GM23338 (cell line): Measurements from ENCODE around the gene CLDN3. TPM values are rescaled to one million over a fixed set of nuclear protein-coding genes. Genes with fewer than 3 reads are reported as not detected.

Experiments used
- ATAC-seq: fragments of 200-7000 bp; cut with Tn5 transposase; 3 replicates; pipeline ENCODE4 v1.9.1; 2020
- DNase-seq: peaks from one replicate; pipeline ENCODE4 v3.0.0-alpha.2; 2015; ENCODE audit warnings: low spot score
- H2AFZ ChIP-seq: fragments of 200-600 bp; sonication (generic); 2 replicates; pipeline ENCODE4 v1.8.0; 2016; ENCODE audit warnings: antibody characterized with exemption, mild to moderate bottlenecking, moderate library complexity
- H3F3A ChIP-seq: fragments of 200-600 bp; sonication (generic); replicated peaks from 2 replicates; pipeline ENCODE4 v1.8.0; 2017; ENCODE audit warnings: antibody characterized with exemption, mixed run types, low read depth
- H3K27ac ChIP-seq: fragments of 200-600 bp; sonication (generic); 2 replicates; pipeline ENCODE4 v1.6.1; 2016; ENCODE audit warnings: low read depth
- H3K27me3 ChIP-seq: fragments of 200-600 bp; sonication (generic); 2 replicates; pipeline ENCODE4 v1.8.0; 2016; ENCODE audit warnings: mild to moderate bottlenecking, mixed run types, moderate library complexity; ENCODE audit not compliant: insufficient read depth
- H3K36me3 ChIP-seq: fragments of 200-600 bp; sonication (generic); 2 replicates; pipeline ENCODE4 v1.8.0; 2016; ENCODE audit warnings: mild to moderate bottlenecking; ENCODE audit not compliant: insufficient read depth
- H3K4me1 ChIP-seq: fragments of 200-600 bp; sonication (generic); 2 replicates; pipeline ENCODE4 v1.8.0; 2016; ENCODE audit warnings: mild to moderate bottlenecking, moderate library complexity; ENCODE audit not compliant: insufficient read depth
- H3K4me2 ChIP-seq: fragments of 200-600 bp; sonication (generic); 2 replicates; pipeline ENCODE4 v1.7.1; 2017; ENCODE audit warnings: mixed run types
- H3K4me3 ChIP-seq: fragments of 200-600 bp; sonication (generic); 2 replicates; pipeline ENCODE4 v1.6.1; 2016; ENCODE audit warnings: mixed run types
- H3K79me2 ChIP-seq: fragments of 200-600 bp; sonication (generic); replicated peaks from 2 replicates; pipeline ENCODE4 v1.8.0; 2017; ENCODE audit warnings: mild to moderate bottlenecking; ENCODE audit not compliant: insufficient read depth
- H3K9me2 ChIP-seq: fragments of 200-600 bp; sonication (generic); 2 replicates; pipeline ENCODE4 v1.8.0; 2017; ENCODE audit not compliant: insufficient read depth
- H4K20me1 ChIP-seq: fragments of 200-600 bp; sonication (generic); replicated peaks from 2 replicates; pipeline ENCODE4 v1.8.0; 2017; ENCODE audit warnings: mild to moderate bottlenecking; ENCODE audit not compliant: insufficient read depth
- H3K27ac Mint-ChIP-seq: 2 replicates; pipeline ENCODE4 v1.8.0; 2020; ENCODE audit warnings: inconsistent platforms, mild to moderate bottlenecking, moderate library complexity, mixed read lengths
- H3K27me3 Mint-ChIP-seq: 3 replicates; pipeline ENCODE4 v1.8.0; 2022; ENCODE audit warnings: low read depth, mild to moderate bottlenecking, moderate library complexity, mixed read lengths, inconsistent platforms; ENCODE audit not compliant: insufficient read depth, poor library complexity
- H3K36me3 Mint-ChIP-seq: 3 replicates; pipeline ENCODE4 v1.8.0; 2021; ENCODE audit warnings: low read depth, mild to moderate bottlenecking, inconsistent platforms, moderate library complexity, mixed read lengths
- H3K4me1 Mint-ChIP-seq: 3 replicates; pipeline ENCODE4 v1.8.0; 2020; ENCODE audit warnings: mild to moderate bottlenecking, inconsistent platforms, mixed read lengths
- H3K4me3 Mint-ChIP-seq: 3 replicates; pipeline ENCODE4 v1.8.0; 2021; ENCODE audit warnings: moderate library complexity, mild to moderate bottlenecking, inconsistent platforms, mixed read lengths
- H3K9me3 Mint-ChIP-seq: 3 replicates; pipeline ENCODE4 v1.8.0; 2020; ENCODE audit warnings: moderate library complexity, mild to moderate bottlenecking, inconsistent platforms, mixed read lengths
- CREB1 ChIP-seq: fragments of 250-450 bp; sonication (Bioruptor Pico); IDR thresholded peaks from 2 replicates; pipeline ENCODE4 v1.5.0; 2020; ENCODE audit warnings: low read depth, mild to moderate bottlenecking, moderate library complexity
- NANOG ChIP-seq: IDR thresholded peaks from 2 replicates; pipeline ENCODE4 v1.6.1; 2016; ENCODE audit warnings: antibody characterized with exemption, borderline replicate concordance
- POLR2AphosphoS5 ChIP-seq: IDR thresholded peaks from 2 replicates; pipeline ENCODE4 v1.6.1; 2016; ENCODE audit warnings: antibody characterized with exemption, low read depth
- STAT1 ChIP-seq: IDR thresholded peaks from one replicate; pipeline ENCODE4 v1.6.1; 2016; ENCODE audit warnings: antibody characterized with exemption; ENCODE audit not compliant: unreplicated experiment
- ZNF114 ChIP-seq: fragments of 250-450 bp; sonication (Bioruptor Pico); IDR thresholded peaks from 2 replicates; pipeline ENCODE4 v1.5.0; 2020; ENCODE audit warnings: mild to moderate bottlenecking, moderate library complexity
- ZNF331 ChIP-seq: fragments of 250-450 bp; sonication (Bioruptor Pico); IDR thresholded peaks from 2 replicates; pipeline ENCODE4 v1.5.0; 2020; ENCODE audit warnings: low read depth, mild to moderate bottlenecking, moderate library complexity
- polyA plus RNA-seq: library from polyadenylated mRNA; unstranded; fragments of >200 nt; fragmentation: Nextera tagmentation; extraction: Ambion mirVana; gene quantifications from 2 replicates; pipeline ENCODE4 v1.2.1, GENCODE V29; 2016
- total RNA-seq: library from RNA; depleted of rRNA; stranded (reverse); fragments of >200 nt; shearing (Covaris generic); gene quantifications from 2 replicates; pipeline ENCODE4 v1.2.3, GENCODE V29; 2014
- TF ChIP-seq, protein P1 (sequence below): IDR thresholded peaks from one replicate; pipeline ENCODE4 v1.6.1; 2018; ENCODE audit warnings: antibody characterized with exemption; ENCODE audit not compliant: unreplicated experiment
- TF ChIP-seq, protein P2 (sequence below): fragments of 250-450 bp; sonication (Bioruptor Pico); IDR thresholded peaks from 2 replicates; pipeline ENCODE4 v1.5.0; 2020; ENCODE audit warnings: mild to moderate bottlenecking, moderate library complexity
- TF ChIP-seq, protein P3 (sequence below): IDR thresholded peaks from 2 replicates; pipeline ENCODE4 v1.6.1; 2016; ENCODE audit warnings: antibody characterized with exemption

CLDN3 gene
- total and polyA plus RNA-seq, 2 experiments from 2014 or later: 20.1 to 27.7 TPM

DNA sequence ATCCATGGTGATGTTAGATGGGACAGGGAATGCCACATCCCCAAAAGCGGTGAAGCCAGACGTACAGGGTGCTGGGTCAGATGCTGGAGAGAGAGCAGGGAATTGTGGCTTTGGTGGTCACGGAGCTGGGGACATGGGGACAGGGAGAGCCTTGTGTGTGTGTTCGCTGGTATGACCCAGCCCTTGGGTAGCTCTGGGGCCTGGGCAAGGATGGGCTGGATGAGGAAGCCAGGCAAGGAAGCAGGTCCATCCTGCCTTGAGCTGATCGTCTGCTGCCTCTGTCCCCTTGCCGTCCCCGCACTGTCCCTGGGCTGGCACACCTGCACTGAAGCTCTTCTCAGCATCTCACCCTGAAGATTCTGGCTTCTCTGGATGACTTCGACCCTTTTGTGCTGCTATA is 45.4 kb upstream of the CLDN3 start:
- no peak overlapping the region for H3K27ac ChIP-seq
- no peaks in the 10 kb centered on the region for H3K9me2 ChIP-seq
- H3K4me2 ChIP-seq: no peak overlapping the region
- H2AFZ ChIP-seq: no peak overlapping the region
- no peaks in the 10 kb centered on the region for H3K27me3 ChIP-seq
- Mint-ChIP-seq H3K4me3 (no peak overlapping the region), H3K27ac (no peak overlapping the region), H3K4me1 (peaks cover 7% of the 10 kb centered on the region), H3K9me3 (peaks cover 2% of the 10 kb centered on the region; the same call in 1 of the 3 replicates), H3K27me3 (peaks cover 9% of the 10 kb centered on the region), H3K36me3 (no peaks in the 10 kb centered on the region)
- H3K4me3 ChIP-seq: no peak overlapping the region
- no peaks in the 10 kb centered on the region for H3K4me1 ChIP-seq
- no peaks in the 10 kb centered on the region for H3K36me3 ChIP-seq
- no peaks in the 10 kb centered on the region for H3K79me2 ChIP-seq
- H4K20me1 ChIP-seq: no peaks in the 10 kb centered on the region
- ATAC-seq (no peak), DNase-seq (no peak)
- H3F3A ChIP-seq: no peaks in the 10 kb centered on the region
- TF ChIP-seq, protein P1, sequence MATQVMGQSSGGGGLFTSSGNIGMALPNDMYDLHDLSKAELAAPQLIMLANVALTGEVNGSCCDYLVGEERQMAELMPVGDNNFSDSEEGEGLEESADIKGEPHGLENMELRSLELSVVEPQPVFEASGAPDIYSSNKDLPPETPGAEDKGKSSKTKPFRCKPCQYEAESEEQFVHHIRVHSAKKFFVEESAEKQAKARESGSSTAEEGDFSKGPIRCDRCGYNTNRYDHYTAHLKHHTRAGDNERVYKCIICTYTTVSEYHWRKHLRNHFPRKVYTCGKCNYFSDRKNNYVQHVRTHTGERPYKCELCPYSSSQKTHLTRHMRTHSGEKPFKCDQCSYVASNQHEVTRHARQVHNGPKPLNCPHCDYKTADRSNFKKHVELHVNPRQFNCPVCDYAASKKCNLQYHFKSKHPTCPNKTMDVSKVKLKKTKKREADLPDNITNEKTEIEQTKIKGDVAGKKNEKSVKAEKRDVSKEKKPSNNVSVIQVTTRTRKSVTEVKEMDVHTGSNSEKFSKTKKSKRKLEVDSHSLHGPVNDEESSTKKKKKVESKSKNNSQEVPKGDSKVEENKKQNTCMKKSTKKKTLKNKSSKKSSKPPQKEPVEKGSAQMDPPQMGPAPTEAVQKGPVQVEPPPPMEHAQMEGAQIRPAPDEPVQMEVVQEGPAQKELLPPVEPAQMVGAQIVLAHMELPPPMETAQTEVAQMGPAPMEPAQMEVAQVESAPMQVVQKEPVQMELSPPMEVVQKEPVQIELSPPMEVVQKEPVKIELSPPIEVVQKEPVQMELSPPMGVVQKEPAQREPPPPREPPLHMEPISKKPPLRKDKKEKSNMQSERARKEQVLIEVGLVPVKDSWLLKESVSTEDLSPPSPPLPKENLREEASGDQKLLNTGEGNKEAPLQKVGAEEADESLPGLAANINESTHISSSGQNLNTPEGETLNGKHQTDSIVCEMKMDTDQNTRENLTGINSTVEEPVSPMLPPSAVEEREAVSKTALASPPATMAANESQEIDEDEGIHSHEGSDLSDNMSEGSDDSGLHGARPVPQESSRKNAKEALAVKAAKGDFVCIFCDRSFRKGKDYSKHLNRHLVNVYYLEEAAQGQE: no peak
- TF ChIP-seq POLR2AphosphoS5: no peak
- no peak for TF ChIP-seq ZNF331 (CRISPR knock-in tag)
- TF ChIP-seq, protein P2, sequence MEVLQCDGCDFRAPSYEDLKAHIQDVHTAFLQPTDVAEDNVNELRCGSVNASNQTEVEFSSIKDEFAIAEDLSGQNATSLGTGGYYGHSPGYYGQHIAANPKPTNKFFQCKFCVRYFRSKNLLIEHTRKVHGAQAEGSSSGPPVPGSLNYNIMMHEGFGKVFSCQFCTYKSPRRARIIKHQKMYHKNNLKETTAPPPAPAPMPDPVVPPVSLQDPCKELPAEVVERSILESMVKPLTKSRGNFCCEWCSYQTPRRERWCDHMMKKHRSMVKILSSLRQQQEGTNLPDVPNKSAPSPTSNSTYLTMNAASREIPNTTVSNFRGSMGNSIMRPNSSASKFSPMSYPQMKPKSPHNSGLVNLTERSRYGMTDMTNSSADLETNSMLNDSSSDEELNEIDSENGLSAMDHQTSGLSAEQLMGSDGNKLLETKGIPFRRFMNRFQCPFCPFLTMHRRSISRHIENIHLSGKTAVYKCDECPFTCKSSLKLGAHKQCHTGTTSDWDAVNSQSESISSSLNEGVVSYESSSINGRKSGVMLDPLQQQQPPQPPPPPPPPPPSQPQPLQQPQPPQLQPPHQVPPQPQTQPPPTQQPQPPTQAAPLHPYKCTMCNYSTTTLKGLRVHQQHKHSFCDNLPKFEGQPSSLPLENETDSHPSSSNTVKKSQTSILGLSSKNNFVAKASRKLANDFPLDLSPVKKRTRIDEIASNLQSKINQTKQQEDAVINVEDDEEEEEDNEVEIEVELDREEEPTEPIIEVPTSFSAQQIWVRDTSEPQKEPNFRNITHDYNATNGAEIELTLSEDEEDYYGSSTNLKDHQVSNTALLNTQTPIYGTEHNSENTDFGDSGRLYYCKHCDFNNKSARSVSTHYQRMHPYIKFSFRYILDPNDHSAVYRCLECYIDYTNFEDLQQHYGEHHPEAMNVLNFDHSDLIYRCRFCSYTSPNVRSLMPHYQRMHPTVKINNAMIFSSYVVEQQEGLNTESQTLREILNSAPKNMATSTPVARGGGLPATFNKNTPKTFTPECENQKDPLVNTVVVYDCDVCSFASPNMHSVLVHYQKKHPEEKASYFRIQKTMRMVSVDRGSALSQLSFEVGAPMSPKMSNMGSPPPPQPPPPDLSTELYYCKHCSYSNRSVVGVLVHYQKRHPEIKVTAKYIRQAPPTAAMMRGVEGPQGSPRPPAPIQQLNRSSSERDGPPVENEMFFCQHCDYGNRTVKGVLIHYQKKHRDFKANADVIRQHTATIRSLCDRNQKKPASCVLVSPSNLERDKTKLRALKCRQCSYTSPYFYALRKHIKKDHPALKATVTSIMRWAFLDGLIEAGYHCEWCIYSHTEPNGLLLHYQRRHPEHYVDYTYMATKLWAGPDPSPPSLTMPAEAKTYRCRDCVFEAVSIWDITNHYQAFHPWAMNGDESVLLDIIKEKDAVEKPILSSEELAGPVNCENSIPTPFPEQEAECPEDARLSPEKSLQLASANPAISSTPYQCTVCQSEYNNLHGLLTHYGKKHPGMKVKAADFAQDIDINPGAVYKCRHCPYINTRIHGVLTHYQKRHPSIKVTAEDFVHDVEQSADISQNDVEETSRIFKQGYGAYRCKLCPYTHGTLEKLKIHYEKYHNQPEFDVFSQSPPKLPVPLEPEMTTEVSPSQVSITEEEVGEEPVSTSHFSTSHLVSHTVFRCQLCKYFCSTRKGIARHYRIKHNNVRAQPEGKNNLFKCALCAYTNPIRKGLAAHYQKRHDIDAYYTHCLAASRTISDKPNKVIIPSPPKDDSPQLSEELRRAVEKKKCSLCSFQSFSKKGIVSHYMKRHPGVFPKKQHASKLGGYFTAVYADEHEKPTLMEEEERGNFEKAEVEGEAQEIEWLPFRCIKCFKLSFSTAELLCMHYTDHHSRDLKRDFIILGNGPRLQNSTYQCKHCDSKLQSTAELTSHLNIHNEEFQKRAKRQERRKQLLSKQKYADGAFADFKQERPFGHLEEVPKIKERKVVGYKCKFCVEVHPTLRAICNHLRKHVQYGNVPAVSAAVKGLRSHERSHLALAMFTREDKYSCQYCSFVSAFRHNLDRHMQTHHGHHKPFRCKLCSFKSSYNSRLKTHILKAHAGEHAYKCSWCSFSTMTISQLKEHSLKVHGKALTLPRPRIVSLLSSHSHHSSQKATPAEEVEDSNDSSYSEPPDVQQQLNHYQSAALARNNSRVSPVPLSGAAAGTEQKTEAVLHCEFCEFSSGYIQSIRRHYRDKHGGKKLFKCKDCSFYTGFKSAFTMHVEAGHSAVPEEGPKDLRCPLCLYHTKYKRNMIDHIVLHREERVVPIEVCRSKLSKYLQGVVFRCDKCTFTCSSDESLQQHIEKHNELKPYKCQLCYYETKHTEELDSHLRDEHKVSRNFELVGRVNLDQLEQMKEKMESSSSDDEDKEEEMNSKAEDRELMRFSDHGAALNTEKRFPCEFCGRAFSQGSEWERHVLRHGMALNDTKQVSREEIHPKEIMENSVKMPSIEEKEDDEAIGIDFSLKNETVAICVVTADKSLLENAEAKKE (CRISPR knock-in tag): no peak
- TF ChIP-seq, protein P3, sequence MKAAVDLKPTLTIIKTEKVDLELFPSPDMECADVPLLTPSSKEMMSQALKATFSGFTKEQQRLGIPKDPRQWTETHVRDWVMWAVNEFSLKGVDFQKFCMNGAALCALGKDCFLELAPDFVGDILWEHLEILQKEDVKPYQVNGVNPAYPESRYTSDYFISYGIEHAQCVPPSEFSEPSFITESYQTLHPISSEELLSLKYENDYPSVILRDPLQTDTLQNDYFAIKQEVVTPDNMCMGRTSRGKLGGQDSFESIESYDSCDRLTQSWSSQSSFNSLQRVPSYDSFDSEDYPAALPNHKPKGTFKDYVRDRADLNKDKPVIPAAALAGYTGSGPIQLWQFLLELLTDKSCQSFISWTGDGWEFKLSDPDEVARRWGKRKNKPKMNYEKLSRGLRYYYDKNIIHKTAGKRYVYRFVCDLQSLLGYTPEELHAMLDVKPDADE: no peak
- no peak for TF ChIP-seq STAT1
- no peak for TF ChIP-seq NANOG
- TF ChIP-seq ZNF114 (CRISPR knock-in tag): no peak
- no peak for TF ChIP-seq CREB1 (CRISPR knock-in tag)
